ENCODE results near the gene WDR86. TPM values are rescaled to one million over a fixed set of nuclear protein-coding genes. Genes with fewer than 3 reads are reported as not detected.

Gene WDR86
- total and polyA plus RNA-seq, 2 of the 8 experiments (the other 6 are each of a cell fraction or from before 2014, with no cell fraction given) = 12.7 to 15.8 TPM

DNA sequence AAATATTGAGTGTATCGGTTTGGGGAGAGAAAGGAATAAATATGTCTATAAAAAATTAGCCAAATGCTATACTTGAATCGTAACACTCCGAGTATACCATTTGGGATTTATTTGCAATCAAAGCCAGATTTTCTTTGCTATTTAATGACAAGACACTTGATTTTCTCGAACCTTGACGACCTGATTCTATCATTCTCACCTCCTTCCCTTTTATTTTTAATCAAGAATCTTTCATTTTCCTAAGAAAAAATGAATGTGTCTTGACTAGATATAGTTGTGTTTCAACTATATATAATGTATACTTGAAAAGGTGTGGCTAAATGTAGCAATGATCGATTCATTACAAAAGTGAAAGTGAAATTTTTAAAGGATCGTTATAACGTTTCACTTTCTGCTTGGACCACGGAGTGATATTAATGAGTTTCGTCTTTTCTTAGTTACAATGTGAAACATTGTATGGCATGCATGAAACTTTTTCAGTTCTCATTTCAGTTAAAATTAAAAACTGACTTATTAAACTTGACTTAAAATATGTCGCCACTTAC lies 67.7 kb downstream of the WDR86 start:
- Histone ChIP-seq H3K36me3 (ENCODE audit: control insufficient read depth in 2 of 4, insufficient read depth in 4 of 4, low read length in 3 of 4) (peaks cover 0 to 16% (median 8%) of the 10 kb centered on the region in 4 experiments; a peak in 6 of 8 replicates), H2AFZ (ENCODE audit: low read length) (no peak overlapping the region), H2AK5ac (ENCODE audit: low read depth, low read length) (no peak overlapping the region), H3K23me2 (ENCODE audit: low read depth, low read length) (peaks cover 4% of the 10 kb centered on the region), H2BK5ac (ENCODE audit: low read depth, low read length) (no peak overlapping the region), H2BK15ac (ENCODE audit: low read length) (no peak overlapping the region), H3K9ac (replicated peaks in 1 of 4; ENCODE audit: extremely low read depth in 1 of 4, low read depth in 3 of 4, low read length in 3 of 4) (peak overlapping the region in 3 of 4 experiments; percentile 59 to 99 (median 69); a peak in 3 of 7 replicates), H4K91ac (replicated peaks; ENCODE audit: insufficient read length, low read length) (no peak overlapping the region), H2BK12ac (ENCODE audit: low read depth, low read length) (no peak overlapping the region), H3K4me3 (ENCODE audit: extremely low read depth in 1 of 4, insufficient read depth in 2 of 4, low read depth in 3 of 4, low read length in 4 of 4) (peak overlapping the region; percentile 53 to 90 (median 67)), H3K56ac (replicated peaks; ENCODE audit: insufficient read length, low read depth, low read length) (no peak overlapping the region), H2BK20ac (ENCODE audit: low read length) (no peak overlapping the region), H3K27me3 (replicated peaks in 1 of 4; ENCODE audit: control insufficient read depth in 3 of 4, extremely low read depth in 1 of 4, insufficient read depth in 3 of 4, low read length in 3 of 4) (no peaks in the 10 kb centered on the region), H4K20me1 (replicated peaks in 1 of 2; ENCODE audit: control insufficient read depth in 1 of 2, insufficient read depth in 2 of 2, low read length in 2 of 2) (peaks cover 0 to 1% of the 10 kb centered on the region in 2 experiments), H3K27ac (ENCODE audit: low read depth, low read length) (peak overlapping the region; percentile 55; the same call in 1 of the 2 replicates), H3K4me1 (replicated peaks in 1 of 4; ENCODE audit: control insufficient read depth in 3 of 4, insufficient read depth in 4 of 4, low read length in 3 of 4) (no peaks in the 10 kb centered on the region; a peak in 2 of 7 replicates), H2BK120ac (replicated peaks; ENCODE audit: low read depth, low read length) (no peak overlapping the region), H3K4me2 (ENCODE audit: insufficient read depth in 1 of 2, low read depth in 2 of 2, low read length in 2 of 2) (peak overlapping the region; percentile 64 to 66), H3K9me3 (ENCODE audit: insufficient read depth in 2 of 2, low read depth in 1 of 2, low read length in 1 of 2) (no peaks in the 10 kb centered on the region), H3K4ac (replicated peaks; ENCODE audit: insufficient read length, low read depth, low read length) (no peak overlapping the region), H3K79me2 (ENCODE audit: control insufficient read depth in 1 of 2, insufficient read depth in 2 of 2, low read length in 2 of 2) (peaks cover 0 to 14% of the 10 kb centered on the region in 2 experiments; a peak in 2 of 4 replicates), H3K14ac (ENCODE audit: insufficient read length) (no peak overlapping the region), H3K23ac (ENCODE audit: insufficient read length) (no peak overlapping the region), H4K5ac (ENCODE audit: insufficient read length, low read depth, low read length) (no peak overlapping the region), H3K18ac (ENCODE audit: extremely low read depth, low read length) (no peak overlapping the region), H3K79me1 (ENCODE audit: low read depth, low read length) (no peaks in the 10 kb centered on the region), H4K8ac (ENCODE audit: extremely low read depth, insufficient read depth, low read length) (no peak overlapping the region)
- TF ChIP-seq TEAD4 (IDR thresholded peaks at IDR 0.05; ENCODE audit: low read depth, low read length) (no peak), ASH2L (IDR thresholded peaks at IDR 0.05; ENCODE audit: low read length) (peak; percentile 4), TAF7 (optimal IDR thresholded peaks at IDR 0.05; ENCODE audit: borderline replicate concordance, low read depth, low read length) (no peak), BCL11A (IDR thresholded peaks at IDR 0.05; ENCODE audit: low read depth in 2 of 2, low read length in 2 of 2) (no peak)
- WGBS, 2 experiments (ENCODE audit: extremely low coverage in 1 of 2, insufficient coverage in 1 of 2, insufficient read length in 1 of 2, insufficient replicate concordance in 2 of 2, low coverage in 1 of 2, low lambda C conversion rate in 2 of 2, missing lambda C conversion rate in 1 of 2) = 42% methylated on average over 11 of the region's 11 CpGs; no CpG with 5 or more reads in 1 of the 2 experiments
- ChIA-PET CTCF (ENCODE audit: partially characterized antibody) (interaction anchor here (0.6 to 8.5 kb wide), 3 partner anchors 26 to 444 kb away, joined by 3 to 75 read pairs (median 21); no protein-coding TSS in a partner anchor), POLR2A (ENCODE audit: partially characterized antibody) (interaction anchor here (0.9 to 1.3 kb wide), 3 partner anchors 18 to 37 kb away, joined by 3 to 6 read pairs (median 4); no protein-coding TSS in a partner anchor)
- DNase-seq (ENCODE audit: low read depth in 1 of 2, low spot score in 2 of 2) (no peak), FAIRE-seq (no peak)
